B cell (primary cell): ENCODE measurements around the gene SEMA3F.

Source experiments
- EZH2 ChIP-seq: IDR thresholded peaks from 2 replicates; pipeline ENCODE4 v1.6.1; 2012; ENCODE audit warnings: borderline replicate concordance, low read depth, mild to moderate bottlenecking, moderate library complexity, low read length; ENCODE audit not compliant: insufficient read depth, poor library complexity, severe bottlenecking
- TF ChIP-seq, protein P1 (sequence below): fragments of 200-600 bp; IDR thresholded peaks from one replicate; pipeline ENCODE4 v1.8.0; 2022; ENCODE audit warnings: antibody characterized with exemption, mild to moderate bottlenecking

DNA sequence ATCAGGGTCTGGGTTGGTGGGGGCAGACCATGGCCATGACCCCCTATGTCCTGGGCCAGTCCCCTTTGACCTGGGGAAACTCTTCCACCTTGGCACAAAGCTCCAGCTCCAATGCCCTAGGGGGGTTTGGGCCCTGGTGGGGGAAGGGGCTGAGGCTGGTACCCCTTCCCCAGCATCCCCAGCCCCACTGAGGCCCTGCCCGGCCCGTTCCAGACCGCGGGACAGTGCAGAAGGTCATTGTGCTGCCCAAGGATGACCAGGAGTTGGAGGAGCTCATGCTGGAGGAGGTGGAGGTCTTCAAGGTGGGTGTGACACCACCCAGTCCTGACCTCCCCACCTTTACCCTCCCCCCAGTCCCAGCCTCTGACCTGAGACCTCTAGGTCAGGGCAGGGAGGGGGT lies 30.1 kb downstream of the SEMA3F start:
- TF ChIP-seq, protein P1, sequence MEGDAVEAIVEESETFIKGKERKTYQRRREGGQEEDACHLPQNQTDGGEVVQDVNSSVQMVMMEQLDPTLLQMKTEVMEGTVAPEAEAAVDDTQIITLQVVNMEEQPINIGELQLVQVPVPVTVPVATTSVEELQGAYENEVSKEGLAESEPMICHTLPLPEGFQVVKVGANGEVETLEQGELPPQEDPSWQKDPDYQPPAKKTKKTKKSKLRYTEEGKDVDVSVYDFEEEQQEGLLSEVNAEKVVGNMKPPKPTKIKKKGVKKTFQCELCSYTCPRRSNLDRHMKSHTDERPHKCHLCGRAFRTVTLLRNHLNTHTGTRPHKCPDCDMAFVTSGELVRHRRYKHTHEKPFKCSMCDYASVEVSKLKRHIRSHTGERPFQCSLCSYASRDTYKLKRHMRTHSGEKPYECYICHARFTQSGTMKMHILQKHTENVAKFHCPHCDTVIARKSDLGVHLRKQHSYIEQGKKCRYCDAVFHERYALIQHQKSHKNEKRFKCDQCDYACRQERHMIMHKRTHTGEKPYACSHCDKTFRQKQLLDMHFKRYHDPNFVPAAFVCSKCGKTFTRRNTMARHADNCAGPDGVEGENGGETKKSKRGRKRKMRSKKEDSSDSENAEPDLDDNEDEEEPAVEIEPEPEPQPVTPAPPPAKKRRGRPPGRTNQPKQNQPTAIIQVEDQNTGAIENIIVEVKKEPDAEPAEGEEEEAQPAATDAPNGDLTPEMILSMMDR, result no peak
- no peak for TF ChIP-seq EZH2
